ENCODE measurements around the gene ROCK2.

ROCK2 gene

DNA sequence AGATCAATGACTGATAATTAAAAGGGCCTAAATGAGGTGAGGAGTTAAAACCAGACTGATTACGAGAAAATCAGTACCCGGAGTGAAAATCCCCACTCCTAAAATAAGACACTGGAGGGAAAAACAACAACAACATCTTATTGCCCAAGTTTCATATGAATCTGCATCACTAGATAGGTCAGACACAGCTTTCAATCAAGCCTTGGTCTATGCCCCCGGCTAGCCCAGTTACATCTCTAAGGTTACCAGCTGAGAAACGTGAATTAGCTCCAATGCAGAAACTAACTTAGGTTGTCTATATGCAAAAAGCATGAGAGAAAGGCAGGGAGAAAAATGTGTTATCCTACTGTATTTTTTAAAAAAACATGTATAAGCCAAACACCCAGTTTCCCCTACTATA lies 53.7 kb downstream of the ROCK2 start:
- TF ChIP-seq, protein P1, sequence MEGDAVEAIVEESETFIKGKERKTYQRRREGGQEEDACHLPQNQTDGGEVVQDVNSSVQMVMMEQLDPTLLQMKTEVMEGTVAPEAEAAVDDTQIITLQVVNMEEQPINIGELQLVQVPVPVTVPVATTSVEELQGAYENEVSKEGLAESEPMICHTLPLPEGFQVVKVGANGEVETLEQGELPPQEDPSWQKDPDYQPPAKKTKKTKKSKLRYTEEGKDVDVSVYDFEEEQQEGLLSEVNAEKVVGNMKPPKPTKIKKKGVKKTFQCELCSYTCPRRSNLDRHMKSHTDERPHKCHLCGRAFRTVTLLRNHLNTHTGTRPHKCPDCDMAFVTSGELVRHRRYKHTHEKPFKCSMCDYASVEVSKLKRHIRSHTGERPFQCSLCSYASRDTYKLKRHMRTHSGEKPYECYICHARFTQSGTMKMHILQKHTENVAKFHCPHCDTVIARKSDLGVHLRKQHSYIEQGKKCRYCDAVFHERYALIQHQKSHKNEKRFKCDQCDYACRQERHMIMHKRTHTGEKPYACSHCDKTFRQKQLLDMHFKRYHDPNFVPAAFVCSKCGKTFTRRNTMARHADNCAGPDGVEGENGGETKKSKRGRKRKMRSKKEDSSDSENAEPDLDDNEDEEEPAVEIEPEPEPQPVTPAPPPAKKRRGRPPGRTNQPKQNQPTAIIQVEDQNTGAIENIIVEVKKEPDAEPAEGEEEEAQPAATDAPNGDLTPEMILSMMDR (conservative IDR thresholded peaks at IDR 0.05; ENCODE audit: low read length), result no peak
- H3K4me3 ChIP-seq (ENCODE audit: low read length), result no peak overlapping the region
- DNase-seq (ENCODE audit: low read depth), result no peak

- TF ChIP-seq, protein P1 (conservative IDR thresholded peaks at IDR 0.05; ENCODE audit: low read length), result no peak
- H3K4me3 ChIP-seq (ENCODE audit: low read length), result no peak overlapping the region
- DNase-seq (ENCODE audit: low read depth), result no peak
Observed at GRCh38 chr2:11290211-11290610, 54.2 kb downstream of the ROCK2 start.

DNA sequence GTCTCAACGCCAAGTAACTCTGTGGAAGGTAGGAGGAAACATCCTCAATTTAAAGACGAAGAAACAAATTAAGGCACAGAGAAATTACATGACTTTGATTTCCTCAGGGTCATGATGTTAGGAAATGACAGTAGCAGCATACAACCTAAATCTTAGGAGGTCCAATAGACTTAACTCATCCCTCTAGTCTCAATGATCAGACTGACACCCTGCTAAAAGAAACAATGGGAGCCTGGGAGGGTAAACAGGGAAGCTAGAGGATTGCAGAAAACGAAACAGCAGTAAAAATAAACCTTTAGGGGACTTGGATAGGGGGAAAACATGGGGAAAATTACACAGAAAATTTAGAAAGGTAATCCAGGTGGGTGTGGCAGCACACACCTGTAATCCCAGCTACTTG lies 56.0 kb downstream of the ROCK2 start:
- no peak for DNase-seq (ENCODE audit: low read depth)

GRCh38 chr2:11286749-11287148 lies 57.7 kb downstream of the ROCK2 start:
- no peak overlapping the region for H3K4me3 ChIP-seq (ENCODE audit: low read length)
- DNase-seq (ENCODE audit: low read depth), result peak; percentile 25
- TF ChIP-seq, protein P1 (conservative IDR thresholded peaks at IDR 0.05; ENCODE audit: low read length), result no peak

More for the DNA sequence above, 56.0 kb downstream of the ROCK2 start:
- TF ChIP-seq, protein P1 (conservative IDR thresholded peaks at IDR 0.05; ENCODE audit: low read length), result no peak
- no peak overlapping the region for H3K4me3 ChIP-seq (ENCODE audit: low read length)

DNA sequence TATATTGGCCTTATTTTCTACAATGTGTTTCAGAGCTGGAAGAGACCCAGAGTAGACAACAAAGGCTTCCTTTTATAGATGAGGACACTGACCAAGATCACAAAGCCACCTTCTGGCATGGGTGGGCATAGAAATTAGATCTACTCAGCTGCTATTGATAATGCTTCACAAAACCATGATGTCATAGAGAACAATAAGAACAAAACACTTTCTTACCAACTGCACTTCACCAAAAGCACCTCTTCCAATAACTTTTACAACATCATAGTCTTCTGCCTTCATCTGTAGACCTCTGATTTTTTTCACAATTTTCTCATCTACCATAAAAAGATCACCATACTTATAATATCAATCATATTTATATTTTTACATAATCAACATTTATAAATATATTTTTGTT lies 58.1 kb downstream of the ROCK2 start:
- TF ChIP-seq, protein P1 (conservative IDR thresholded peaks at IDR 0.05; ENCODE audit: low read length), result no peak
- no peak for DNase-seq (ENCODE audit: low read depth)
- no peak overlapping the region for H3K4me3 ChIP-seq (ENCODE audit: low read length)

DNA sequence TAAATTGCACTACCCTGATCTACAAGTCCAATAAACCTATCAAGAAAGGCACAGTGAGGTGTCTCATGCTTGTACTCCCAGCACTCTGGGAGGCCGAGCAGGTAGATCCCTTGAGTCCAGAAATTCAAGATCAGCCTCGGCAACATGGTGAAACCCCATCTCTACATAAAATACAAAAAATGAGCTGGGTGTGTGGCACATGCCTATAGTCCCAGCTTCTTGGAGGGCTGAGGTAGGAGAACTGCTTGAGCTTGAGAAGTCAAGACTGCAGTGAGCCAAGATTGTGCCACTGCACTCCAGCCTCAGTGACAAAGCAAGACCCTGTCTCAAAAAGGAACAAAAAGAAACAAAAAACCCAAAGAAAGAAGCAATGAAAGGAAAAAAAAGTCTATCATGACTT lies 58.9 kb downstream of the ROCK2 start:
- no peak for DNase-seq (ENCODE audit: low read depth)
- H3K4me3 ChIP-seq (ENCODE audit: low read length), result no peak overlapping the region
- TF ChIP-seq, protein P1 (conservative IDR thresholded peaks at IDR 0.05; ENCODE audit: low read length), result no peak

DNA sequence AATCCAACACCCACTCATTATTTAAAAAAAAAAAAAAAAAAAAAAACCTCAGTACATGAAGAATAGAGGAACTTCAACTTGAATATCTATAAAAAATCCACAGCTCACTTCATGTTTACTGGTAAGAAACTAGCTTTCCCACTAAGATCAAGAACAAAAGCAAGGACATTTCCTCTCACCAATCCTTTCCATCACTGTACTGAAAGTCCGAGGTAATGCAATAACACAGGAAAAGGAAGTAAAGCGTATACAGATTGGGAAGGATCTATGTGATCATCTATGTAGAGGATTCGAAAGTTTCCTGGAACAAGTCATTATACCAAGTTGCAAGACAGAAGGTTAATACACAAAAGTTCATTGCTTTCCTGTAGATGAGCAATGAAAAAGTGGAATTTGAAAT lies 63.2 kb downstream of the ROCK2 start:
- TF ChIP-seq, protein P1 (conservative IDR thresholded peaks at IDR 0.05; ENCODE audit: low read length), result no peak
- H3K4me3 ChIP-seq (ENCODE audit: low read length), result no peak overlapping the region
- no peak for DNase-seq (ENCODE audit: low read depth)

All from AG10803 (cell line).